Panc1 (cell line): ENCODE data around the gene ZNF329.

Experiments used
- TCF7L2 ChIP-seq: IDR thresholded peaks from 2 replicates; pipeline ENCODE4 v1.6.1; 2011; ENCODE audit warnings: mild to moderate bottlenecking, low read depth, low read length, inconsistent platforms
- TF ChIP-seq, protein P1 (sequence below): fragments of 450-650 bp; IDR thresholded peaks from 2 replicates; pipeline ENCODE4 v1.5.1; 2017; ENCODE audit warnings: mild to moderate bottlenecking

DNA sequence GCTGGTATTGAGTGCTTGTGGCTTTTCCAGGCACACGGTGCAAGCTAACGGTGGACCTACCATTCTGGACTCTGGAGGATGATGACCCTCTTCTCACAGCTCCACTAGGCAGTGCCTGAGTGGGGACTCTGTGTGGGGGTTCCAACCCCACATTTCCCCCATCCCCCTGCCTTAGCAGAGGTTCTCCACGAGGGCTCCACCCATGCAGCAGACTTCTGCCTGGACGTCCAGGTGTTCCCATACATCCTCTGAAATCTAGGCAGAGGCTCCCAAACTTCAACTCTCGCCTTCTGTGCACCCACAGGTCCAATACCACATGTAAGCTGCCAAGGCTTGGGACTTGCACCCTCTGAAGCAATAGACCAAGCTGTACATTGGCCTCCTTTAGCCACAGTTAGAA is 27.2 kb downstream of the ZNF329 start:
- TF ChIP-seq, protein P1, sequence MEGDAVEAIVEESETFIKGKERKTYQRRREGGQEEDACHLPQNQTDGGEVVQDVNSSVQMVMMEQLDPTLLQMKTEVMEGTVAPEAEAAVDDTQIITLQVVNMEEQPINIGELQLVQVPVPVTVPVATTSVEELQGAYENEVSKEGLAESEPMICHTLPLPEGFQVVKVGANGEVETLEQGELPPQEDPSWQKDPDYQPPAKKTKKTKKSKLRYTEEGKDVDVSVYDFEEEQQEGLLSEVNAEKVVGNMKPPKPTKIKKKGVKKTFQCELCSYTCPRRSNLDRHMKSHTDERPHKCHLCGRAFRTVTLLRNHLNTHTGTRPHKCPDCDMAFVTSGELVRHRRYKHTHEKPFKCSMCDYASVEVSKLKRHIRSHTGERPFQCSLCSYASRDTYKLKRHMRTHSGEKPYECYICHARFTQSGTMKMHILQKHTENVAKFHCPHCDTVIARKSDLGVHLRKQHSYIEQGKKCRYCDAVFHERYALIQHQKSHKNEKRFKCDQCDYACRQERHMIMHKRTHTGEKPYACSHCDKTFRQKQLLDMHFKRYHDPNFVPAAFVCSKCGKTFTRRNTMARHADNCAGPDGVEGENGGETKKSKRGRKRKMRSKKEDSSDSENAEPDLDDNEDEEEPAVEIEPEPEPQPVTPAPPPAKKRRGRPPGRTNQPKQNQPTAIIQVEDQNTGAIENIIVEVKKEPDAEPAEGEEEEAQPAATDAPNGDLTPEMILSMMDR: no peak
- TF ChIP-seq TCF7L2: no peak
